Activated CD8-positive, alpha-beta T cell treated with anti-CD3 and anti-CD28 coated beads for 36 hours (primary cell): ENCODE measurements around the gene IFI6. TPM values are rescaled to one million over a fixed set of nuclear protein-coding genes. Genes with fewer than 3 reads are reported as not detected.
"Not testable (repeated sequence)": the region's sequence is repeated elsewhere in the genome, so short reads cannot be mapped to it uniquely, and the experiment has no call there.

Source experiments
- ATAC-seq: fragments of 200-7000 bp; cut with Tn5 transposase; one replicate; pipeline ENCODE4 v1.10.0; 2021; ENCODE audit warnings: mild to moderate bottlenecking, moderate library complexity
- CTCF ChIA-PET: fragments of 350-600 bp; sonication (Branson Sonifier 250); formaldehyde crosslinking; loops from one replicate; lab custom pipeline; 2021; ENCODE audit warnings: antibody characterized with exemption; lab: Charles Lee
- POLR2A ChIA-PET: fragments of 350-600 bp; sonication (Branson Sonifier 250); formaldehyde crosslinking; loops from one replicate; lab custom pipeline; 2021; ENCODE audit warnings: antibody characterized with exemption; lab: Charles Lee
- DNase-seq: peaks from one replicate; pipeline ENCODE4 v3.0.0-alpha.2; 2020
- H3K27ac Mint-ChIP-seq: one replicate; pipeline ENCODE4 v1.8.0; 2021; ENCODE audit warnings: mild to moderate bottlenecking, mixed read lengths
- H3K27me3 Mint-ChIP-seq: one replicate; pipeline ENCODE4 v1.8.0; 2021; ENCODE audit warnings: mixed read lengths
- H3K36me3 Mint-ChIP-seq: one replicate; pipeline ENCODE4 v1.8.0; 2021; ENCODE audit warnings: low read depth, mixed read lengths
- H3K4me1 Mint-ChIP-seq: one replicate; pipeline ENCODE4 v1.8.0; 2021; ENCODE audit warnings: low read depth, mixed read lengths
- H3K4me3 Mint-ChIP-seq: one replicate; pipeline ENCODE4 v1.8.0; 2021; ENCODE audit warnings: mild to moderate bottlenecking, moderate library complexity, mixed read lengths
- H3K9me3 Mint-ChIP-seq: one replicate; pipeline ENCODE4 v1.8.0; 2021; ENCODE audit warnings: mixed read lengths
- CTCF ChIP-seq: fragments of 200-600 bp; IDR thresholded peaks from one replicate; pipeline ENCODE4 v1.8.0; 2022; ENCODE audit warnings: antibody characterized with exemption, mild to moderate bottlenecking
- intact Hi-C: fragments of 100-400 bp; cut with micrococcal nuclease; formaldehyde crosslinking; loops from one replicate; pipeline ENCODE4 v1.10.0; 2022
- total RNA-seq, 2 experiments: library from RNA; stranded (reverse); gene quantifications; one replicate each; pipeline ENCODE4 v1.2.3, GENCODE V29; 2021

Gene IFI6
- total RNA-seq, 2 experiments from 2014 or later, result 31.6 to 32.1 TPM

GRCh38 chr1:27643600-27644368, 28.2 kb downstream of the IFI6 start:
- intact Hi-C loops, result loop anchor here (10.0 kb wide), 1 partner anchor 61 kb away; no protein-coding TSS in a partner anchor
- peak; percentile 99 for ATAC-seq
- peak; percentile 81 for DNase-seq
- Mint-ChIP-seq H3K27ac (peak overlapping the region; percentile 42), H3K27me3 (no peaks in the 10 kb centered on the region), H3K36me3 (no peaks in the 10 kb centered on the region), H3K4me1 (peaks cover 16% of the 10 kb centered on the region), H3K9me3 (no peaks in the 10 kb centered on the region), H3K4me3 (no peak overlapping the region)
- TF ChIP-seq CTCF, result peak; percentile 91
- POLR2A ChIA-PET, result interaction anchor here (1.2 to 2.0 kb wide), 2 partner anchors 9 to 15 kb away, joined by 4 to 6 read pairs; no protein-coding TSS in a partner anchor
- CTCF ChIA-PET, result interaction anchor here (0.5 to 3.0 kb wide), 13 partner anchors 9 to 102 kb away, joined by 3 to 23 read pairs (median 5); partner anchors contain the start of gene IFI6

- CTCF ChIA-PET, result interaction anchor here (1.1 to 1.7 kb wide), 5 partner anchors 13 to 83 kb away, joined by 3 to 6 read pairs (median 5); no protein-coding TSS in a partner anchor
- H3K9me3 Mint-ChIP-seq, H3K4me3 Mint-ChIP-seq, ATAC-seq, POLR2A ChIA-PET, H3K27ac Mint-ChIP-seq, H3K27me3 Mint-ChIP-seq, H3K36me3 Mint-ChIP-seq, DNase-seq: not testable (repeated sequence)
- peaks cover 32% of the 10 kb centered on the region for H3K4me1 Mint-ChIP-seq
- intact Hi-C loops, result loop anchor here (10.0 kb wide), 1 partner anchor 64 kb away; no protein-coding TSS in a partner anchor
Observed at GRCh38 chr1:27640514-27640913, 31.5 kb downstream of the IFI6 start.

- intact Hi-C loops, result no loop called here
- ChIA-PET POLR2A (interaction anchor here (0.6 to 1.2 kb wide), 2 partner anchors 20 to 90 kb away, joined by 3 to 4 read pairs; no protein-coding TSS in a partner anchor), CTCF (interaction anchor here (1.0 to 1.9 kb wide), 3 partner anchors 11 to 82 kb away, joined by 3 to 5 read pairs (median 4); no protein-coding TSS in a partner anchor)
- H3K4me1 Mint-ChIP-seq, result peaks cover 34% of the 10 kb centered on the region
- H3K27me3 Mint-ChIP-seq, result no peaks in the 10 kb centered on the region
- H3K4me3 Mint-ChIP-seq, result no peak overlapping the region
- DNase-seq, result no peak
- no peak overlapping the region for H3K27ac Mint-ChIP-seq
- no peaks in the 10 kb centered on the region for H3K36me3 Mint-ChIP-seq
- no peaks in the 10 kb centered on the region for H3K9me3 Mint-ChIP-seq
- ATAC-seq, result no peak
- TF ChIP-seq CTCF, result no peak
Observed at GRCh38 chr1:27638805-27639204, 33.2 kb downstream of the IFI6 start.

GRCh38 chr1:27638047-27638734, 33.8 kb downstream of the IFI6 start:
- DNase-seq (no peak), ATAC-seq (no peak)
- ChIA-PET POLR2A (interaction anchor here (1.2 kb wide), 1 partner anchor 20 kb away, joined by 4 read pairs; no protein-coding TSS in a partner anchor), CTCF (interaction anchor here (0.9 to 1.9 kb wide), 4 partner anchors 25 to 342 kb away, joined by 3 to 5 read pairs (median 4); no protein-coding TSS in a partner anchor)
- H3K9me3 Mint-ChIP-seq, result no peaks in the 10 kb centered on the region
- peaks cover 35% of the 10 kb centered on the region for H3K4me1 Mint-ChIP-seq
- intact Hi-C loops, result no loop called here
- H3K4me3 Mint-ChIP-seq, result no peak overlapping the region
- no peaks in the 10 kb centered on the region for H3K36me3 Mint-ChIP-seq
- H3K27ac Mint-ChIP-seq, result peak overlapping the region; percentile 49
- H3K27me3 Mint-ChIP-seq, result no peaks in the 10 kb centered on the region
- no peak for TF ChIP-seq CTCF

- DNase-seq (no peak), ATAC-seq (no peak)
- Mint-ChIP-seq H3K27me3 (no peaks in the 10 kb centered on the region), H3K4me1 (peaks cover 61% of the 10 kb centered on the region), H3K36me3 (no peaks in the 10 kb centered on the region), H3K4me3 (no peak overlapping the region), H3K9me3 (no peaks in the 10 kb centered on the region), H3K27ac (no peak overlapping the region)
- TF ChIP-seq CTCF, result no peak
- intact Hi-C loops, result no loop called here
- ChIA-PET POLR2A (no interaction called here), CTCF (interaction anchor here (1.1 to 1.5 kb wide), 2 partner anchors 10 to 27 kb away, joined by 3 to 4 read pairs; no protein-coding TSS in a partner anchor)
Observed at GRCh38 chr1:27635396-27636142, 36.4 kb downstream of the IFI6 start.
